GM19043 (cell line): ENCODE data around the gene LRRIQ4.

ENCODE experiments used
- ATAC-seq: cut with Tn5 transposase; IDR thresholded peaks from one replicate; pipeline ENCODE4 v1.9.1; 2021; ENCODE audit warnings: low read depth; ENCODE audit not compliant: unreplicated experiment

Gene LRRIQ4

GRCh38 chr3:169848741-169849140 is 36.1 kb downstream of the LRRIQ4 start:
- no peak for ATAC-seq

DNA sequence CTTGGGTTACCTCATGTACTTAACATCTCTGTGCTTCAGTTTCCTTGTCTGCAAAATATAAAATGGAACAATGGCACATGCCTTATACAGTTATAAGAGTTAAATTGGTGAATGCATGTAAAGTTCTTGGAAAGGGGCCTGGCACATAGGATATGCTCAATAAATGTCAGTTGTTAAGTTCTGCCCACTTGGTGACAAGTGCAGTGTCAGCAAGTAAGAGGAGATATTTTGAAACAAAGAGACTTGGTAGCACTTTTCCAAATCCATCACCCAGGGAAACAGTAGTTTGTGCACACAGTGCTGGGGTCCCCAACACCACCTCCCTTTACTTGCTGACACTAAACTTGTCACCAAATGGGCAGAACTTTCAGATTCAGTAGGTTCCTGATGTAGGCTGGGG is 37.9 kb downstream of the LRRIQ4 start:
- ATAC-seq: no peak

GRCh38 chr3:169855514-169855913 is 42.8 kb downstream of the LRRIQ4 start:
- ATAC-seq: no peak

- no peak for ATAC-seq
Measured at GRCh38 chr3:169857811-169858210, 45.1 kb downstream of the LRRIQ4 start.

DNA sequence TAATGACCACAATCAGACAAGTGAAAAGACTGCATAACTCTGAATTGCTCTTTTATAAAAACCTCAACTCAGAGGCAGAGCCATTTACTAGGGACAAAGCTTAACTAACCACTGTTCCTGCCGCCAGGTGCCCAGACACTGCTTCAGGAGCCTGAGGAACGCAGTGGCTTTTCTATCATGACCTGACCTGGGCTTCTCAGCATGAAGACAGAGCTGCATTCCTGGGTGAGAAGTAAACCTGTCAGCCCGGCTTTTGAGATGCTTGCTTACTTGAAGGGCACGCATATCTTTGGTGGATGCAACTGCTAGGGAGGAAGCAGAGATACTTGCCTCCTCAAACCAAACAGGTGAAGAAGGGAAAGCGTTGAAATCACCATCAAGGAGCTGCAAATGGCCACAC is 49.2 kb downstream of the LRRIQ4 start:
- ATAC-seq: no peak

DNA sequence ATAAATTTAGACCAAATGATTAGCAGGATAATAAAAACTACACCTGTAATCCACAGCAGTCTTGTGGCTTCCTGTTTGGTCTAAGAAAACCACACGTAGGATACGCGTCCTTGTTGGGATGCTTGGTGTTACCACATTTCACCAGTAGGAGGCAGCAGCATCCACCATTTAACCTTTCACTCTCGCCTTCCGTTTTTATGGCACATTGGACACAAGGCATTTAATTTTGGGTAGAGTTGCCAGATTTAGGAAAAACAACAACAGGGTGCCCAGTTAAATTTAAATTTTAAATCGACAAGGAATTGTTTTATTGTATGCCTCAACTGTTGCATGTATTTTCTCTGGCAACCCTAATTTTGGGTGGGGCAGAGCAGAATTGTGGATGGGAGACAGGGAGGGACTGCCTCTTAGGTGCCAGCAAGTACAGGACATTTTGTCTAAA is 50.8 kb downstream of the LRRIQ4 start:
- ATAC-seq: no peak

DNA sequence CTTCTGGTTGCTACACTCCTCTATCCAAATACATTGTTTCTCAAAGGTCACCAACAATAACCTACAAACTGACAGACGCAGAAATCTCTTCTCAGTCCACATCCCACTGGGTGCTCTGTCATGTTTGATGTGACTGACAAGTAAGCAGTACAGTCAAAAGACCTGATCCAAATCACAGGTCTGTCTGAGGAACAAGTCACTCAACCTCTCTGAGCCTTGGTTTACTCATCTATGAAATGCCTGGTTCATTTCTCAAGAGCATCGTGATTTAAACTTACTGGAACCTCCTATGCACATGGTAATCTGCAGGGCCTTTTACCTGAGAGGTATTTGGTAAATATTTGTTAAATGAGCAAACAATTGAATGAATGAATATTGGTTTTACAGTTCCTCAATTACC is 51.6 kb downstream of the LRRIQ4 start:
- ATAC-seq: no peak

DNA sequence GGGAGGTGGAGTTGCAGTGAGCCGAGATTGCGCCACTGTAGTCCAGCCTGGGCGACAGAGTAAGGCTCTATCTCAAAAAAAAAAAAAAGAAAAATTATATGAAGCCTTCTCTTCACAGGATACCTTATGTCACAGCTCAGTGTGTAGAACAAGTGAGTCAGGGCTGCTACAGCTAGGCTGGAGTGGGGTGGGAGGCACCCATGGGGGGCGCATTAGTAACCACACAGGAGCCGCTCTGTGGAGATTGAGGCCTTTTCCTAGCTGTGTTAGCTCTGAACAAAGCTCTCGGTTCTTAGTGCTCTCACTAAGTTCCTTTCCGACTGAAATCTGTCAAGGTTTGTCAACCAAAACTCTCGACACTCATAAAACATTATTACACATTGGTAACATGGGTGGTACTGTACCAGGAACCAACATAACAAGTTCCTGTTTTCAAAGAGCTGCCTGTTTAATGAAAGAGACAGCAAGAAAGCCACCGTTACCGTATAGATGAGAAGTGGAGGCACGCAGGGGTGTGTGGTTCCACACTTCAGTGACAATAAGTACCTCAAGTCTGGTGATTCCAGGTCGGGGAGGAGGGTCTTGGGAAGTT is 52.6 kb downstream of the LRRIQ4 start:
- ATAC-seq: no peak

- ATAC-seq: no peak
Measured at GRCh38 chr3:169867584-169868210, 55.0 kb downstream of the LRRIQ4 start.

- no peak for ATAC-seq
Measured at GRCh38 chr3:169868369-169868768, 55.7 kb downstream of the LRRIQ4 start.

DNA sequence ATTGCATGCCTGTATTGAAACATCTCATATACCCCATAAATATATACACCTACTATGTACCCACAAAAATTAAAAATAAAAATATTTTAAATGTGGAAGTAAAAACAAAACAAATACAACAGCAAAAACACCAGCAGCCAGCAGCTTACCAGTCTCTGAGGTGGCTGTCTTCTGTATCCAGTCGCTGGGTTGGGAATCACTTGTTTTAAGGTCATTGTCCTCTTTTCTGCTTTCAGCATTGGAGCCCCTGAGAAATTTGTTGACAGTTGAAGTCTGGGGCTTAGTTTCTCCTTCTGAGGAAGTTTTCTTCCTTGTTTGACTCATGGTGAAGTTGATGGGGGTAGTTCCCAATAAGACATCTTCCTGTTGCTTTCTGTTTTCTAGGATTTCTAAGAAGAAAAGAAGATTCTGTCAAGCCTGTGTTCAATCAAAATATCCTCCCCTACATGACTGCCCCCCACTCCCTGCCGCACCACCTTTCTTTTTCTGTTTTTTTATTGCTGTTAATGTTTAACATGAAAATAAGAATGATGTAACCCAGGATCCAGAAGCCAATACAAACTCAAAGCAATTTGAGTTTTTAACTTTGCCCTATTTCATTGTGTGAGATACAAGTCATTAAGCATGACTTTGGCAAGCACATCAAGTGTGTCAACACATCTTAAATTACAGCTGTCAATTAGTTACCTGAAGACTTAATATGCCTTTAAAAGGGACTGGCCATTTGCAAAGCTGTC is 57.0 kb downstream of the LRRIQ4 start, which contains the start of gene LRRC31:
LRRC31 (minus strand) TSS at position 452 of the 737 bp plus-strand sequence; CDS start at position 324, 128 bp downstream.
- ATAC-seq: no peak

GRCh38 chr3:169871129-169871886 is 58.6 kb downstream of the LRRIQ4 start:
- ATAC-seq: no peak

DNA sequence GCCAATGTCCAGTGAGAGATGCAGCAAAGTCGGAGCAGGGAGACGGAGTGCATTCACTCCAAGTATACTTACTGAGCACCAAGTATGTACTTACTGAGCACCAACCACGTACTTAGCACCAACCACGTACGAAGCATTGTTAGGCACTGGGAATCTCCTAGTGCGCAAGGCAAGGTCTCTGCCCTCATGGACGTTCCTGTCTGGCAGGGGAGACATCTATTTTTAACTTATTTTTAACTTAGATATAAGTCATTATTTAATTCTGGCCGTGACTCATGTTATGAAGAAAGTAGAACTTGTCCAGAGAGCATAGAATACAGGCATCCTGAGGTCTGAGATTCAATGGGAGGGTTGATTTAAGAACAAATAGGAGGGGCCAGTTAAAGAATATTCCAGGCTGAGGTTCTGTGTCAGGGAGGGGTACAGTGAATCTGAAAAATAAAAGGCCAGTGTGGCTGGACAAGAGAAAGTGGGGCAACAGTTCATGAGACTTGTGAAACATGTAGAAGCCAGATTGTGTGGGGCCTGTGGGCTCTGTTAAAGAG is 66.4 kb downstream of the LRRIQ4 start:
- ATAC-seq: no peak

DNA sequence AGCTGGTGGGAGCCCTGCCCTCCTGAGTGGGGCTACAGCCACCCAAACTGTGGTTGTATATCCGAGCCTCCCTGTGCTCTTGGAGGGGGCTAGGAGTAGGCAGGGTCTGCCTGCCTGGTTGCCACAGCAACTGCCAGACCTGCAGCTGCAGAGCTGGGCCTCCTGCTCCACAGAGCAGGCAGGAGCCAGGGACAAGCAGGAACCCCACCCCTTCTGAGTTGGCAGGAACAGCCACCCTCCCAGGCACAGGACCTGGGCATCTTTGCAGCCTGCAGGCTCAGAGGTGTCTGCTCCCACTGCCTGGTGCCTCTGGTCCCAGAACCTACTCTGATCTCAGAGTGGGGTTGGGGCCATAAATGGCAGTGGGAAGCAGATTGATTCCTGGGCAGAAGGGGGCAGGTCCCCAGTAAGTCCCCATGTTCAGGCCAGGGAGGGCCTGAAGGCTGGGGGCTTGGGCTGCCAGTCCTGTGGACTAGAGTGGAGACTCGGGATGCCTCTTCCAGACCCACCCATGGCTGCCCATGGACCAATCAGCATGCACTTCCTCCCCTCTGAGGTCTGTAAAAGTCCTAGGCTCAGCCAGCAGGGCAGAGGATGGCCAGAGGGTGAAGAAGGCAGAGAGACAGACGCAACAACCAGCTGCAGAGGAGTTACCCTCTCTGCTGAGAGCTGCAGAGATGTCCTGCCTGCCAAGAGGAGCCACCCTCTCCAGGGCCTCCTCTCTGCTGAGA is 67.3 kb downstream of the LRRIQ4 start:
- ATAC-seq: no peak

DNA sequence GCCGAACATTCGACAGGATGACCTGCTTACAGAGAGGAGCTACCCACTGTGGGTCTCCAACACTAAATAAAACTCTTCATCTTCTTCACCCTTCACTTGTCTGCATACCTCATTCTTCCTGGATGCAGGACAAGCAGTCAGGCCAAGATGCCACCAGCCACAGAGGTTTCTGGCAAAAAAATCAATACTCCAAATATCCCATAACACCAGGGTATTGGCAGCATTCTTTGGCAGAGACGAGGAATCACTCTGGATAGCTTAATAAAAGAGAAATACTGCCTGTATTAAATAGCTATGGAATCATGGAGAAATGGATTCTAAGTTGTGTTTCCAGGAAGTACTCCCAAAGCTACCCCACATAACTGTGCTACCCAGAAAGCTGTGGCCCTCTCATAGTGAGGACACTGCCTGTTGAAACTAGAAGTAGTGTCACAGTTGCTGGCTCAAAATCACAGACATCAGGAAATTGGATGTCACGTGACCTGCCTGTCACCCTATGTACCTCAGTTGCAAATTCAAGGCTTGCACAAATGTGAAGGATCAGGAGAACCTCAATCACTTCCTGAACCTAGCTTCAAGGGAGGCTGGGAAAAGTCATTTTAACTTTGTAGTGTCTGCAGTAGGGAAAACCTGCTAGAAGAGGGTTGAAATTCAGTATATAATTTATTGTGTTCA is 68.0 kb downstream of the LRRIQ4 start:
- ATAC-seq: no peak

- ATAC-seq: no peak
Measured at GRCh38 chr3:169886671-169887070, 74.0 kb downstream of the LRRIQ4 start.
